NCI-H1694 (cell line): ENCODE measurements around the gene HERPUD1.
"Not testable (repeated sequence)": the region's sequence is repeated elsewhere in the genome, so short reads cannot be mapped to it uniquely, and the experiment has no call there.

Source experiments
- DNase-seq: peaks from one replicate; lab custom pipeline; 2025; lab: John Stamatoyannopoulos, UW

HERPUD1 gene

GRCh38 chr16:56961851-56962281, 29.9 kb downstream of the HERPUD1 start, which contains the start of gene CETP:
TSS of gene CETP (plus strand) at chr16:56961950. CDS start at chr16:56961980, 30 bp downstream.
- no peak for DNase-seq

GRCh38 chr16:56964243-56965148, 32.6 kb downstream of the HERPUD1 start:
- peak; percentile 6 for DNase-seq

GRCh38 chr16:56965149-56966092, 33.5 kb downstream of the HERPUD1 start:
- no peak for DNase-seq

- DNase-seq, result no peak
Observed at GRCh38 chr16:56966093-56966475, 34.1 kb downstream of the HERPUD1 start.

- no peak for DNase-seq
Observed at GRCh38 chr16:56967733-56968132, 35.8 kb downstream of the HERPUD1 start.

- DNase-seq, result no peak
Observed at GRCh38 chr16:56969769-56970168, 37.8 kb downstream of the HERPUD1 start.

GRCh38 chr16:56970934-56971767, 39.2 kb downstream of the HERPUD1 start:
- DNase-seq, result no peak

- DNase-seq, result no peak
Observed at GRCh38 chr16:56971768-56972043, 39.8 kb downstream of the HERPUD1 start.

- DNase-seq, result no peak
Observed at GRCh38 chr16:56972403-56973293, 40.7 kb downstream of the HERPUD1 start.

- no peak for DNase-seq
Observed at GRCh38 chr16:56973294-56973689, 41.4 kb downstream of the HERPUD1 start.

GRCh38 chr16:56973899-56974298, 42.0 kb downstream of the HERPUD1 start:
- DNase-seq, result not testable (repeated sequence)

GRCh38 chr16:56974549-56975300, 42.8 kb downstream of the HERPUD1 start:
- no peak for DNase-seq

GRCh38 chr16:56975714-56976113, 43.8 kb downstream of the HERPUD1 start:
- DNase-seq, result no peak

- no peak for DNase-seq
Observed at GRCh38 chr16:56977216-56977615, 45.3 kb downstream of the HERPUD1 start.

- no peak for DNase-seq
Observed at GRCh38 chr16:56977823-56978430, 46.0 kb downstream of the HERPUD1 start.

- DNase-seq, result no peak
Observed at GRCh38 chr16:56980201-56980535, 48.2 kb downstream of the HERPUD1 start.

- DNase-seq, result no peak
Observed at GRCh38 chr16:56980792-56981724, 49.1 kb downstream of the HERPUD1 start.

- no peak for DNase-seq
Observed at GRCh38 chr16:56981729-56982271, 49.9 kb downstream of the HERPUD1 start.
